ENCODE measurements around the gene PPP2R2C. TPM values are rescaled to one million over a fixed set of nuclear protein-coding genes. Genes with fewer than 3 reads are reported as not detected.

PPP2R2C gene
- total RNA-seq, 1 donor from 2014 or later: not detected

DNA sequence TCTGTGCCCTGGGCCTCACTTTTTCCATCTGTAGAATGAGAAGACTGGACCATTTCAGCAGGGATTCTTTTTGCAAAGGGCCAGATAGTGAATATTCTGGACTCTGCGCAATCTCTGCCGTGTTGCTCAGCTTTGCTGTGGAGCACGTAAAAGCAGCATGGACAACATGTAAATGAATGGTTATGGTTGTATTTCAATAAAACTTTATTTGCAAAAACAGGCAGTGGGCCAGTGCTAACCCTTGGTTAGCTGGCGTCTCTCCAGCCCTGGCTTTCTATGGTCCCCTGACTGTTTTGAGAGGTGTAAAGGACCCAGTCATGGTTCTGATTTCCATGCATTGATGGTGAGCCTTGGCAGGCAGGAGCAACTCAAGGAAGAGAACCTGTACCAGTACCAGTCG lies 184.1 kb downstream of the PPP2R2C start:
- DNase-seq (ENCODE audit: extremely low spot score, unreplicated experiment): no peak
- no peaks in the 10 kb centered on the region for H3K4me1 Mint-ChIP-seq (ENCODE audit: unreplicated experiment)
- H3K4me3 Mint-ChIP-seq (ENCODE audit: unreplicated experiment): no peak overlapping the region
- H3K9me3 Mint-ChIP-seq (ENCODE audit: unreplicated experiment): no peaks in the 10 kb centered on the region
- H3K27ac Mint-ChIP-seq (ENCODE audit: unreplicated experiment): no peak overlapping the region
- H3K36me3 Mint-ChIP-seq (ENCODE audit: unreplicated experiment): peaks cover 22% of the 10 kb centered on the region
- TF ChIP-seq CTCF (IDR thresholded peaks at IDR 0.05): no peak
- no peaks in the 10 kb centered on the region for H3K27me3 Mint-ChIP-seq (ENCODE audit: unreplicated experiment)

- Mint-ChIP-seq H3K27me3 (ENCODE audit: unreplicated experiment) (no peaks in the 10 kb centered on the region), H3K27ac (ENCODE audit: unreplicated experiment) (no peak overlapping the region), H3K4me1 (ENCODE audit: unreplicated experiment) (peaks cover 6% of the 10 kb centered on the region), H3K36me3 (ENCODE audit: unreplicated experiment) (peaks cover 18% of the 10 kb centered on the region), H3K9me3 (ENCODE audit: unreplicated experiment) (no peaks in the 10 kb centered on the region), H3K4me3 (ENCODE audit: unreplicated experiment) (no peak overlapping the region)
- no peak for DNase-seq (ENCODE audit: extremely low spot score, unreplicated experiment)
- no peak for TF ChIP-seq CTCF (IDR thresholded peaks at IDR 0.05)
Measured at GRCh38 chr4:6287017-6287788, 185.2 kb downstream of the PPP2R2C start.

GRCh38 chr4:6283282-6283681 lies 189.1 kb downstream of the PPP2R2C start:
- H3K27ac Mint-ChIP-seq (ENCODE audit: unreplicated experiment): no peak overlapping the region
- DNase-seq (ENCODE audit: extremely low spot score, unreplicated experiment): no peak
- peaks cover 11% of the 10 kb centered on the region for H3K4me1 Mint-ChIP-seq (ENCODE audit: unreplicated experiment)
- no peak overlapping the region for H3K4me3 Mint-ChIP-seq (ENCODE audit: unreplicated experiment)
- H3K27me3 Mint-ChIP-seq (ENCODE audit: unreplicated experiment): no peaks in the 10 kb centered on the region
- no peaks in the 10 kb centered on the region for H3K9me3 Mint-ChIP-seq (ENCODE audit: unreplicated experiment)
- H3K36me3 Mint-ChIP-seq (ENCODE audit: unreplicated experiment): peaks cover 7% of the 10 kb centered on the region
- TF ChIP-seq CTCF (IDR thresholded peaks at IDR 0.05): no peak

- Mint-ChIP-seq H3K27ac (ENCODE audit: unreplicated experiment) (no peak overlapping the region), H3K36me3 (ENCODE audit: unreplicated experiment) (peaks cover 4% of the 10 kb centered on the region), H3K4me1 (ENCODE audit: unreplicated experiment) (peaks cover 11% of the 10 kb centered on the region), H3K27me3 (ENCODE audit: unreplicated experiment) (no peaks in the 10 kb centered on the region), H3K4me3 (ENCODE audit: unreplicated experiment) (no peak overlapping the region), H3K9me3 (ENCODE audit: unreplicated experiment) (no peaks in the 10 kb centered on the region)
- TF ChIP-seq CTCF (IDR thresholded peaks at IDR 0.05): no peak
- DNase-seq (ENCODE audit: extremely low spot score, unreplicated experiment): no peak
Measured at GRCh38 chr4:6282314-6282771, 190.1 kb downstream of the PPP2R2C start.

GRCh38 chr4:6281436-6282313 lies 190.7 kb downstream of the PPP2R2C start:
- no peaks in the 10 kb centered on the region for H3K9me3 Mint-ChIP-seq (ENCODE audit: unreplicated experiment)
- H3K4me3 Mint-ChIP-seq (ENCODE audit: unreplicated experiment): no peak overlapping the region
- no peak for TF ChIP-seq CTCF (IDR thresholded peaks at IDR 0.05)
- no peaks in the 10 kb centered on the region for H3K27me3 Mint-ChIP-seq (ENCODE audit: unreplicated experiment)
- H3K27ac Mint-ChIP-seq (ENCODE audit: unreplicated experiment): no peak overlapping the region
- no peak for DNase-seq (ENCODE audit: extremely low spot score, unreplicated experiment)
- H3K36me3 Mint-ChIP-seq (ENCODE audit: unreplicated experiment): peaks cover 2% of the 10 kb centered on the region
- H3K4me1 Mint-ChIP-seq (ENCODE audit: unreplicated experiment): peaks cover 11% of the 10 kb centered on the region
